B cell (primary cell): Measurements from ENCODE around the gene EGLN1. TPM values are rescaled to one million over a fixed set of nuclear protein-coding genes. Genes with fewer than 3 reads are reported as not detected.

Source experiments
- ATAC-seq: fragments of 200-7000 bp; cut with Tn5 transposase; one replicate; pipeline ENCODE4 v1.10.0; 2021; ENCODE audit warnings: low read depth, mild to moderate bottlenecking, moderate number of reproducible peaks, moderate library complexity
- CTCF ChIA-PET: fragments of 350-600 bp; sonication (Branson Sonifier 250); formaldehyde crosslinking; loops from one replicate; lab custom pipeline; 2021; ENCODE audit warnings: antibody characterized with exemption, inconsistent platforms; lab: Charles Lee
- POLR2A ChIA-PET: fragments of 350-600 bp; sonication (Branson Sonifier 250); formaldehyde crosslinking; loops from one replicate; lab custom pipeline; 2021; ENCODE audit warnings: antibody characterized with exemption; lab: Charles Lee
- DNase-seq: peaks from one replicate; pipeline ENCODE4 v3.0.0; 2013
- H2AFZ ChIP-seq: 2 replicates; pipeline ENCODE4 v1.6.1; 2012; ENCODE audit warnings: mild to moderate bottlenecking, low read depth, low read length; ENCODE audit not compliant: insufficient read depth, poor library complexity, severe bottlenecking
- H3K27ac ChIP-seq, 2 donors: 1 replicate in 1 of 2; 2 replicates in 1 of 2; pipeline ENCODE4 v1.5.1; 2012 to 2013; ENCODE audit warnings: low read length in 2 of 2, mild to moderate bottlenecking in 2 of 2, moderate library complexity in 1 of 2
- H3K27me3 ChIP-seq, 4 experiments: fragments of 200-600 bp in 1 of 4; sonication (generic) in 1 of 4; replicated peaks in 1 of 4; 1 replicate in 2 of 4; 2 replicates in 2 of 4; pipeline versions ENCODE4 v1.6.1 to v1.7.0; 2013 to 2016; ENCODE audit warnings: low read length in 3 of 4, mild to moderate bottlenecking in 2 of 4, mixed read lengths in 1 of 4, moderate library complexity in 1 of 4; ENCODE audit not compliant: insufficient read depth in 4 of 4, control insufficient read depth in 3 of 4; ENCODE audit errors: control extremely low read depth in 1 of 4
- H3K36me3 ChIP-seq, 2 experiments: replicated peaks in 1 of 2; 1 replicate in 1 of 2; 2 replicates in 1 of 2; pipeline versions ENCODE4 v1.6.1 to v1.7.1; 2013; ENCODE audit warnings: low read length in 1 of 2; ENCODE audit not compliant: insufficient read depth in 2 of 2, control insufficient read depth in 1 of 2; ENCODE audit errors: control extremely low read depth in 1 of 2, extremely low read depth in 1 of 2
- H3K4me1 ChIP-seq, 2 donors: fragments of 200-600 bp in 1 of 2; sonication (generic) in 1 of 2; 1 replicate in 1 of 2; 2 replicates in 1 of 2; pipeline versions ENCODE4 v1.5.1 to v1.6.1; 2013 to 2017; ENCODE audit warnings: low read length in 2 of 2; ENCODE audit not compliant: control insufficient read depth in 2 of 2, insufficient read depth in 2 of 2
- H3K4me2 ChIP-seq: replicated peaks from 2 replicates; pipeline ENCODE3; 2012; ENCODE audit warnings: mild to moderate bottlenecking, low read depth, low read length; ENCODE audit not compliant: poor library complexity, severe bottlenecking
- H3K4me3 ChIP-seq, 5 experiments: fragments of 200-600 bp in 1 of 5; sonication (generic) in 1 of 5; 1 replicate in 3 of 5; 2 replicates in 2 of 5; pipeline versions ENCODE4 v1.5.1 to v1.7.0; 2011 to 2016; ENCODE audit warnings: low read length in 4 of 5, mild to moderate bottlenecking in 4 of 5, low read depth in 2 of 5, control low read depth in 1 of 5, moderate library complexity in 1 of 5; ENCODE audit not compliant: insufficient read depth in 1 of 5; ENCODE audit errors: control extremely low read depth in 1 of 5, extremely low read depth in 1 of 5
- H3K79me2 ChIP-seq: fragments of 200-600 bp; sonication (generic); one replicate; pipeline ENCODE4 v1.6.0; 2016; ENCODE audit warnings: low read length; ENCODE audit not compliant: control insufficient read depth, insufficient read depth
- H3K9ac ChIP-seq: fragments of 200-600 bp; sonication (generic); 2 replicates; pipeline ENCODE4 v1.6.1; 2017; ENCODE audit warnings: mild to moderate bottlenecking, low read length, moderate library complexity
- H3K9me3 ChIP-seq, 3 donors: one replicate each; pipeline versions ENCODE4 v1.6.1 to v1.7.1; 2013; ENCODE audit warnings: low read length in 2 of 3; ENCODE audit not compliant: control insufficient read depth in 2 of 3, insufficient read depth in 1 of 3; ENCODE audit errors: control extremely low read depth in 1 of 3
- H4K20me1 ChIP-seq: 2 replicates; pipeline ENCODE4 v1.6.0; 2012; ENCODE audit warnings: mild to moderate bottlenecking, low read length; ENCODE audit not compliant: insufficient read depth, control insufficient read depth, poor library complexity, severe bottlenecking
- H3K27ac Mint-ChIP-seq: one replicate; pipeline ENCODE4 v1.8.0; 2021; ENCODE audit warnings: mixed read lengths
- H3K27me3 Mint-ChIP-seq: one replicate; pipeline ENCODE4 v1.8.0; 2021; ENCODE audit warnings: mixed read lengths
- H3K4me1 Mint-ChIP-seq: one replicate; pipeline ENCODE4 v1.8.0; 2021; ENCODE audit warnings: mixed read lengths
- H3K4me3 Mint-ChIP-seq: one replicate; pipeline ENCODE4 v1.8.0; 2021; ENCODE audit warnings: mixed read lengths
- H3K9me3 Mint-ChIP-seq: one replicate; pipeline ENCODE4 v1.8.0; 2022; ENCODE audit warnings: mixed read lengths; ENCODE audit not compliant: insufficient read depth
- EZH2 ChIP-seq: IDR thresholded peaks from 2 replicates; pipeline ENCODE4 v1.6.1; 2012; ENCODE audit warnings: borderline replicate concordance, low read depth, mild to moderate bottlenecking, moderate library complexity, low read length; ENCODE audit not compliant: insufficient read depth, poor library complexity, severe bottlenecking
- WGBS: methylation state at CpG from one replicate; pipeline ENCODE4 v1.1.5; 2013; ENCODE audit warnings: missing lambda C conversion rate; ENCODE audit not compliant: insufficient coverage; 5-methylcytosine and 5-hydroxymethylcytosine counted together
- intact Hi-C: fragments of 100-400 bp; cut with micrococcal nuclease; formaldehyde crosslinking; loops from one replicate; pipeline ENCODE4 v1.10.0; 2022
- polyA plus RNA-seq: library from polyadenylated mRNA; depleted of rRNA; stranded (reverse); fragments of >200 nt; gene quantifications from 2 replicates; pipeline ENCODE4 v1.2.3, GENCODE V29; 2012
- total RNA-seq, 2 donors: library from RNA; stranded (reverse); fragments of 120-200 nt in 1 of 2; gene quantifications; 1 replicate in 1 of 2; 2 replicates in 1 of 2; pipeline versions ENCODE4 v1.2.3 to v1.2.4, GENCODE V29; 2013 to 2022
- TF ChIP-seq, protein P1 (sequence below): fragments of 200-600 bp; IDR thresholded peaks from one replicate; pipeline ENCODE4 v1.8.0; 2022; ENCODE audit warnings: antibody characterized with exemption, mild to moderate bottlenecking

EGLN1 gene
- total and polyA plus RNA-seq, 2 donors (not counting 1 experiment from before 2014, with no cell fraction given), result 7.5 to 18.5 TPM

- WGBS, result 1% methylated on average over 7 of the region's 18 CpGs
Measured at GRCh38 chr1:231420299-231420958, 1.7 kb downstream of the EGLN1 start.

More at GRCh38 chr1:231420299-231420958, 1.7 kb downstream of the EGLN1 start:
- CTCF ChIA-PET, result interaction anchor here (0.6 to 1.4 kb wide), 7 partner anchors 10 to 336 kb away, joined by 3 to 4 read pairs (median 3); no protein-coding TSS in a partner anchor
- H3K4me3 Mint-ChIP-seq, result peak overlapping the region; percentile 99
- POLR2A ChIA-PET, result interaction anchor here (1.8 kb wide), 1 partner anchor 83 kb away, joined by 8 read pairs; the partner anchor contains the start of genes EXOC8 and SPRTN
- H3K9me3 Mint-ChIP-seq, result no peaks in the 10 kb centered on the region
- Histone ChIP-seq H3K27ac (peak overlapping the region; percentile 4 to 60), H3K9ac (peak overlapping the region; percentile 72), H3K4me1 (peaks cover 41 to 43% of the 10 kb centered on the region in 2 donors), H3K36me3 (peaks cover 0 to 4% of the 10 kb centered on the region in 2 experiments), H3K79me2 (peaks cover 58% of the 10 kb centered on the region), H3K4me3 (peak overlapping the region; percentile 65 to 96 (median 77)), H3K27me3 (no peaks in the 10 kb centered on the region), H3K9me3 (no peaks in the 10 kb centered on the region), H2AFZ (peak overlapping the region; percentile 78), H3K4me2 (peak overlapping the region; percentile 81), H4K20me1 (peaks cover 51% of the 10 kb centered on the region)
- peaks cover 56% of the 10 kb centered on the region for H3K4me1 Mint-ChIP-seq
- DNase-seq (peak; percentile 36), ATAC-seq (no peak)
- intact Hi-C loops, result loop anchor here (2.0 to 5.0 kb wide), 3 partner anchors 48 to 552 kb away; partner anchors contain the start of genes C1orf198 and GNPAT
- no peak for TF ChIP-seq EZH2
- TF ChIP-seq, protein P1, sequence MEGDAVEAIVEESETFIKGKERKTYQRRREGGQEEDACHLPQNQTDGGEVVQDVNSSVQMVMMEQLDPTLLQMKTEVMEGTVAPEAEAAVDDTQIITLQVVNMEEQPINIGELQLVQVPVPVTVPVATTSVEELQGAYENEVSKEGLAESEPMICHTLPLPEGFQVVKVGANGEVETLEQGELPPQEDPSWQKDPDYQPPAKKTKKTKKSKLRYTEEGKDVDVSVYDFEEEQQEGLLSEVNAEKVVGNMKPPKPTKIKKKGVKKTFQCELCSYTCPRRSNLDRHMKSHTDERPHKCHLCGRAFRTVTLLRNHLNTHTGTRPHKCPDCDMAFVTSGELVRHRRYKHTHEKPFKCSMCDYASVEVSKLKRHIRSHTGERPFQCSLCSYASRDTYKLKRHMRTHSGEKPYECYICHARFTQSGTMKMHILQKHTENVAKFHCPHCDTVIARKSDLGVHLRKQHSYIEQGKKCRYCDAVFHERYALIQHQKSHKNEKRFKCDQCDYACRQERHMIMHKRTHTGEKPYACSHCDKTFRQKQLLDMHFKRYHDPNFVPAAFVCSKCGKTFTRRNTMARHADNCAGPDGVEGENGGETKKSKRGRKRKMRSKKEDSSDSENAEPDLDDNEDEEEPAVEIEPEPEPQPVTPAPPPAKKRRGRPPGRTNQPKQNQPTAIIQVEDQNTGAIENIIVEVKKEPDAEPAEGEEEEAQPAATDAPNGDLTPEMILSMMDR, result no peak
- no peaks in the 10 kb centered on the region for H3K27me3 Mint-ChIP-seq
- H3K27ac Mint-ChIP-seq, result peak overlapping the region; percentile 97
